H9 (cell line): Measurements from ENCODE around the gene ZNF239. TPM values are rescaled to one million over a fixed set of nuclear protein-coding genes. Genes with fewer than 3 reads are reported as not detected.

Source experiments
- DNase-seq: peaks from one replicate; pipeline ENCODE4 v3.0.0-alpha.2; 2017
- H2AFZ ChIP-seq: one replicate; pipeline ENCODE4 v1.6.1; 2013; ENCODE audit warnings: mild to moderate bottlenecking, low read length, control low read depth, moderate library complexity
- H2AK5ac ChIP-seq: 2 replicates; pipeline ENCODE4 v1.6.1; 2013; ENCODE audit warnings: low read length, control low read depth, mixed read lengths; ENCODE audit not compliant: insufficient read length
- H2BK120ac ChIP-seq: one replicate; pipeline ENCODE4 v1.6.1; 2013; ENCODE audit warnings: low read depth, mild to moderate bottlenecking, low read length, control low read depth, inconsistent platforms; ENCODE audit not compliant: poor library complexity, severe bottlenecking
- H2BK12ac ChIP-seq: 2 replicates; pipeline ENCODE4 v1.6.1; 2013; ENCODE audit warnings: low read length, control low read depth, mixed read lengths, low read depth; ENCODE audit not compliant: insufficient read length
- H2BK15ac ChIP-seq: 2 replicates; pipeline ENCODE4 v1.6.1; 2013; ENCODE audit warnings: low read depth, low read length, control low read depth
- H2BK20ac ChIP-seq: one replicate; pipeline ENCODE4 v1.6.1; 2013; ENCODE audit warnings: low read depth, mild to moderate bottlenecking, low read length, control low read depth, inconsistent platforms; ENCODE audit not compliant: poor library complexity, severe bottlenecking
- H2BK5ac ChIP-seq: 2 replicates; pipeline ENCODE4 v1.6.1; 2013; ENCODE audit warnings: low read length, control low read depth, mixed read lengths; ENCODE audit not compliant: insufficient read length
- H3K14ac ChIP-seq: 2 replicates; pipeline ENCODE4 v1.6.1; 2013; ENCODE audit warnings: low read length, control low read depth; ENCODE audit not compliant: insufficient read depth
- H3K18ac ChIP-seq: 2 replicates; pipeline ENCODE4 v1.6.1; 2013; ENCODE audit warnings: low read depth, mild to moderate bottlenecking, mixed read lengths, low read length, control low read depth; ENCODE audit not compliant: insufficient read length
- H3K23ac ChIP-seq: 2 replicates; pipeline ENCODE4 v1.6.1; 2013; ENCODE audit warnings: low read length, control low read depth, mixed read lengths, low read depth; ENCODE audit not compliant: insufficient read length
- H3K23me2 ChIP-seq: 2 replicates; pipeline ENCODE4 v1.6.1; 2013; ENCODE audit warnings: low read depth, mild to moderate bottlenecking, mixed read lengths, low read length, control low read depth; ENCODE audit not compliant: insufficient read length, poor library complexity, severe bottlenecking
- H3K27ac ChIP-seq: 2 replicates; pipeline ENCODE4 v1.5.1; 2013; ENCODE audit warnings: low read length, control low read depth, mixed read lengths, low read depth; ENCODE audit not compliant: insufficient read length
- H3K27me3 ChIP-seq: 2 replicates; pipeline ENCODE4 v1.6.1; 2013; ENCODE audit warnings: low read length, control low read depth, inconsistent platforms; ENCODE audit not compliant: insufficient read depth
- H3K4ac ChIP-seq: 2 replicates; pipeline ENCODE4 v1.6.1; 2013; ENCODE audit warnings: low read depth, mild to moderate bottlenecking, control low read depth, inconsistent platforms, low read length, moderate library complexity
- H3K4me1 ChIP-seq: 2 replicates; pipeline ENCODE4 v1.6.1; 2013; ENCODE audit warnings: low read length, control low read depth, inconsistent platforms; ENCODE audit not compliant: insufficient read depth
- H3K4me2 ChIP-seq: 2 replicates; pipeline ENCODE4 v1.6.1; 2013; ENCODE audit warnings: low read length, control low read depth, mixed read lengths; ENCODE audit not compliant: insufficient read length, insufficient read depth
- H3K56ac ChIP-seq: 2 replicates; pipeline ENCODE4 v1.6.1; 2013; ENCODE audit warnings: low read depth, mild to moderate bottlenecking, mixed read lengths, low read length, control low read depth; ENCODE audit not compliant: insufficient read length
- H3K79me1 ChIP-seq: 2 replicates; pipeline ENCODE4 v1.6.1; 2013; ENCODE audit warnings: low read depth, mild to moderate bottlenecking, moderate library complexity, low read length, control low read depth, inconsistent platforms; ENCODE audit not compliant: insufficient read depth, poor library complexity, severe bottlenecking
- H3K79me2 ChIP-seq: 2 replicates; pipeline ENCODE4 v1.6.1; 2013; ENCODE audit warnings: low read length, control low read depth, inconsistent platforms; ENCODE audit not compliant: insufficient read depth
- H3K9ac ChIP-seq: 2 replicates; pipeline ENCODE4 v1.6.1; 2013; ENCODE audit warnings: low read length, control low read depth, mixed read lengths; ENCODE audit not compliant: insufficient read length; ENCODE audit errors: extremely low read depth
- H3K9me3 ChIP-seq: one replicate; pipeline ENCODE4 v1.6.1; 2013; ENCODE audit warnings: low read depth, low read length, inconsistent platforms; ENCODE audit not compliant: control insufficient read depth
- H3T11ph ChIP-seq: one replicate; pipeline ENCODE4 v1.6.1; 2013; ENCODE audit warnings: mild to moderate bottlenecking, low read length, control low read depth, inconsistent platforms
- H4K20me1 ChIP-seq: one replicate; pipeline ENCODE4 v1.6.1; 2013; ENCODE audit not compliant: control insufficient read depth, insufficient read length, insufficient read depth
- H4K5ac ChIP-seq: 2 replicates; pipeline ENCODE4 v1.6.1; 2013; ENCODE audit warnings: low read depth, mild to moderate bottlenecking, mixed read lengths, low read length, control low read depth; ENCODE audit not compliant: insufficient read length
- H4K8ac ChIP-seq: replicated peaks from 2 replicates; pipeline ENCODE4 v1.6.1; 2013; ENCODE audit warnings: low read length, control low read depth, mixed read lengths, low read depth; ENCODE audit not compliant: insufficient read length
- H4K91ac ChIP-seq: 2 replicates; pipeline ENCODE4 v1.6.1; 2013; ENCODE audit warnings: low read depth, mild to moderate bottlenecking, moderate library complexity, mixed read lengths, low read length, control low read depth; ENCODE audit not compliant: insufficient read length
- H3K27ac Mint-ChIP-seq, 3 experiments: 2 replicates in 2 of 3; 3 replicates in 1 of 3; pipeline ENCODE4 v1.8.0; 2020 to 2021; ENCODE audit warnings: mixed read lengths in 3 of 3, mild to moderate bottlenecking in 1 of 3, moderate library complexity in 1 of 3
- H3K27me3 Mint-ChIP-seq: 2 replicates; pipeline ENCODE4 v1.8.0; 2021; ENCODE audit warnings: low read depth, mild to moderate bottlenecking, moderate library complexity, mixed read lengths
- H3K36me3 Mint-ChIP-seq, 3 experiments: 2 replicates in 2 of 3; 3 replicates in 1 of 3; pipeline ENCODE4 v1.8.0; 2020 to 2021; ENCODE audit warnings: low read depth in 3 of 3, mixed read lengths in 3 of 3; ENCODE audit not compliant: insufficient read depth in 1 of 3
- H3K4me1 Mint-ChIP-seq, 2 experiments: 2 replicates each; pipeline ENCODE4 v1.8.0; 2020; ENCODE audit warnings: mixed read lengths in 2 of 2
- H3K4me3 Mint-ChIP-seq, 2 experiments: 2 replicates in 1 of 2; 3 replicates in 1 of 2; pipeline ENCODE4 v1.8.0; 2020 to 2021; ENCODE audit warnings: mild to moderate bottlenecking in 2 of 2, mixed read lengths in 2 of 2, moderate library complexity in 1 of 2
- H3K9me3 Mint-ChIP-seq, 2 experiments: 2 replicates in 1 of 2; 3 replicates in 1 of 2; pipeline ENCODE4 v1.8.0; 2020; ENCODE audit warnings: mild to moderate bottlenecking in 2 of 2, mixed read lengths in 2 of 2, moderate library complexity in 1 of 2
- CTCF ChIP-seq: fragments of 200-600 bp; sonication (generic); conservative IDR thresholded peaks from 3 replicates; pipeline ENCODE4 v1.8.0; 2021; ENCODE audit warnings: antibody characterized with exemption, mild to moderate bottlenecking
- WGBS: extraction: QIAGEN DNeasy Blood & Tissue Kit; methylation state at CpG from one replicate; pipeline ENCODE4 v1.1.7; 2013; ENCODE audit warnings: missing lambda C conversion rate, low lambda C conversion rate, mixed read lengths; ENCODE audit not compliant: insufficient read length; ENCODE audit errors: extremely low coverage; 5-methylcytosine and 5-hydroxymethylcytosine counted together
- total RNA-seq: library from RNA; stranded (reverse); gene quantifications from 2 replicates; pipeline ENCODE4 v1.2.1, GENCODE V29; 2021

The ZNF239 gene
- total RNA-seq, 1 experiment from 2014 or later, result 16.2 TPM

- Histone ChIP-seq H3K14ac (no peak overlapping the region), H2BK5ac (no peak overlapping the region), H3K56ac (no peak overlapping the region), H3K9ac (no peak overlapping the region), H2AFZ (no peak overlapping the region), H4K91ac (no peak overlapping the region), H2BK15ac (no peak overlapping the region), H2BK20ac (no peak overlapping the region), H3K4me1 (no peaks in the 10 kb centered on the region), H3T11ph (no peak overlapping the region), H3K4ac (no peak overlapping the region), H3K79me2 (no peaks in the 10 kb centered on the region), H2BK12ac (no peak overlapping the region), H3K23me2 (no peaks in the 10 kb centered on the region), H3K9me3 (no peaks in the 10 kb centered on the region), H3K23ac (no peak overlapping the region), H2BK120ac (no peak overlapping the region), H3K27ac (no peak overlapping the region), H3K79me1 (no peaks in the 10 kb centered on the region), H4K20me1 (no peaks in the 10 kb centered on the region), H3K27me3 (no peaks in the 10 kb centered on the region), H3K18ac (no peak overlapping the region), H3K4me2 (no peak overlapping the region), H4K5ac (no peak overlapping the region), H4K8ac (no peak overlapping the region), H2AK5ac (no peak overlapping the region)
- Mint-ChIP-seq H3K9me3 (peaks cover 11 to 33% of the 10 kb centered on the region in 2 experiments), H3K27ac (no peak overlapping the region), H3K4me3 (no peak overlapping the region), H3K4me1 (no peaks in the 10 kb centered on the region), H3K27me3 (peaks cover 22% of the 10 kb centered on the region), H3K36me3 (peaks cover 0 to 1% (median 0%) of the 10 kb centered on the region in 3 experiments; a peak in 1 of 7 replicates)
- DNase-seq, result no peak
- TF ChIP-seq CTCF, result no peak
- WGBS, result no CpG with 5 or more reads among the region's 5 CpGs
Observed at GRCh38 chr10:43585046-43585445, 10.6 kb upstream of the ZNF239 start.
